ENCODE data around the gene SPRY4.

GRCh38 chr5:142356349-142356715, 31.5 kb upstream of the SPRY4 start:
- TF ChIP-seq, protein P1, sequence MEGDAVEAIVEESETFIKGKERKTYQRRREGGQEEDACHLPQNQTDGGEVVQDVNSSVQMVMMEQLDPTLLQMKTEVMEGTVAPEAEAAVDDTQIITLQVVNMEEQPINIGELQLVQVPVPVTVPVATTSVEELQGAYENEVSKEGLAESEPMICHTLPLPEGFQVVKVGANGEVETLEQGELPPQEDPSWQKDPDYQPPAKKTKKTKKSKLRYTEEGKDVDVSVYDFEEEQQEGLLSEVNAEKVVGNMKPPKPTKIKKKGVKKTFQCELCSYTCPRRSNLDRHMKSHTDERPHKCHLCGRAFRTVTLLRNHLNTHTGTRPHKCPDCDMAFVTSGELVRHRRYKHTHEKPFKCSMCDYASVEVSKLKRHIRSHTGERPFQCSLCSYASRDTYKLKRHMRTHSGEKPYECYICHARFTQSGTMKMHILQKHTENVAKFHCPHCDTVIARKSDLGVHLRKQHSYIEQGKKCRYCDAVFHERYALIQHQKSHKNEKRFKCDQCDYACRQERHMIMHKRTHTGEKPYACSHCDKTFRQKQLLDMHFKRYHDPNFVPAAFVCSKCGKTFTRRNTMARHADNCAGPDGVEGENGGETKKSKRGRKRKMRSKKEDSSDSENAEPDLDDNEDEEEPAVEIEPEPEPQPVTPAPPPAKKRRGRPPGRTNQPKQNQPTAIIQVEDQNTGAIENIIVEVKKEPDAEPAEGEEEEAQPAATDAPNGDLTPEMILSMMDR (IDR thresholded peaks at IDR 0.05 in 8 of 11, conservative IDR thresholded peaks at IDR 0.05 in 3 of 11) = no peak
- no peak for TF ChIP-seq POLR2A (IDR thresholded peaks at IDR 0.05)
- no peak for TF ChIP-seq POLR2AphosphoS5 (IDR thresholded peaks at IDR 0.05)
